Measurements from ENCODE around the gene MIEF1.

Gene MIEF1

DNA sequence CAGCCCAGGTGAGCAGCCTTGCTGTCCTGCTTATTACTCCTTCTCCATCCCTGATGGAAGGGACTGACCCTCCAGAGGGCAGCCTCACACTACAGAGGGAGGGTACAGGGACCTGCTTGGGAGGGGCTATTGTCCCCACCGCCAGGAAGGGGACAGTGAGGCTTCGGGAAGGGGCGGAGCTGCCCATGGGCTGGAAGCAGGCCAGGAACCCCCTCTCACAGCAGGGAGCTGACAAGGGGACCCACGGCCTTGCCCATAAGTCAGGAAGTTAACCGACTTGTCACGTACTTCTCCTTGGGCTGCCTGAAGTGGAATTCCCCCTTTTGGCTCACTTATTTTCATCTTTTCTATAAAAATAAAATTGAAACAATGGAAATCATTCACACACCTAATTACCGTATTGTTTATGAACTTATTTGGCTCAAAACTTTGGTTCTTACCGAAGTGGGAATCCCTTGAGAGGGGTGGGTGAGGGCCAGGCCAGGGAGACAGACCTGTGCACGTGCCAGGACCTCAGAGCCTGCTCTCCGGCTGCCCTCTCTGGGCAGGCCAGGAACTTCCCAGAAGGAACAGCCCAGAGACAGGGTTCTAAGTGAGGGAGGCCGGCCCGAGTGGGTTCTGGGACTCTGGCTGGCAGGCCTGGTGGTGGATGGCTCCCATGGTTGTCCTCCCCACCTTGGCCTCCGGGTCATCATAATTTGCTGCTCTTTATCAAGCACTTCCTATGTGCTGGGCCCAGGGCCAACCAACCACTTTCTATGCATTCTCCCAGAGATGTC lies 39.5 kb upstream of the MIEF1 start:
- Histone ChIP-seq H3K27ac (ENCODE audit: insufficient read depth, low read depth, low read length, poor library complexity, severe bottlenecking) (no peak overlapping the region), H3K27me3 (ENCODE audit: control insufficient read depth, insufficient read depth, low read length, poor library complexity, severe bottlenecking) (peaks cover 10% of the 10 kb centered on the region)
- WGBS, 2 experiments = 53 to 59% methylated on average over 13 of the region's 13 CpGs

DNA sequence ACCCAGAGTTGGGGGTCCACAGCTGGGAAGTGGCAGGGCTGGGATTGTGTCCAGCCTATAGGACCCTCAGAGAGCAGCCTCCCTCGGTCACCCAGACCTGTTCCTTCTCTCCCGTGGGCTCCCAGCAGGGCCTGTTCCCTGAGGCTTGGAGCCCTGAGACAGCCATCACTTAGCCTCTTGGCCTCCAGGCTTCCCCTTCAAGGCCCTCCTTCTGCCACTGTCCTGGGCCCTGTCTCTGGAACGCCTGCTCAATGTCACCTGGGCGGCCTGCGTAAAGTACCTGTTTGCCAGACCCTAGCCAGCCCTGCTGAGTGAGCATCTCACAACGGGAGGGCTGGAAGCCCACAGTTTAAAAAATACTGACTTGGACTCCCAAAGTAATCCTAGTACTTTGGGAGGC lies 38.8 kb upstream of the MIEF1 start:
- H3K27ac ChIP-seq (ENCODE audit: insufficient read depth, low read depth, low read length, poor library complexity, severe bottlenecking) = no peak overlapping the region

More for the DNA sequence above, 39.5 kb upstream of the MIEF1 start:
- no peaks in the 10 kb centered on the region for H3K36me3 ChIP-seq (ENCODE audit: control insufficient read depth, insufficient read depth, low read length)
- no peaks in the 10 kb centered on the region for H3K9me3 ChIP-seq (ENCODE audit: control insufficient read depth, low read length)
- no peak overlapping the region for H3K4me3 ChIP-seq (ENCODE audit: insufficient read depth, low read depth, low read length)
- peaks cover 27% of the 10 kb centered on the region for H3K4me1 ChIP-seq (ENCODE audit: control insufficient read depth, insufficient read depth, low read length)

DNA sequence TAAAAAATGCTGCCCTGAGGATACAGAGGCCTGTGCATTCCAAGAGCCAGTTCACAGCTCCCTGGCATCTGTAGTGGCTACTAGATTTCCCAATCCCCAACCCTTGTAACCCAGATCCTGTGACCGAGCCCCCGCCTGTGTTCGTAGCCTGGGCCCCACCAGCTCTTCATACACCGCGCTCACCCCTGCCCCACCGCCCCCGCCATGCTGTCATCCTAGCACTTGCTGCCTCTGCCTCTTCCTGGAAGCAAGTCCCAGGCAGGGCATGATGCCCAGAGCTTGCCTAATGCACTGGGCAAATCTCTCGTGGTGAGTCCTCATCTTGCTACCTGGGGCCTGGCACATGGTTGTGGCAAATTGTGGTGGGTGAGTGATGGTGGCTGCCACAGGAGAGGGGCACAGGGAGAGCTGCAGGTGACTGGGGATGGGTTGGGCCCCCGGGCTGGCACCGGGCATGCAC lies 38.1 kb upstream of the MIEF1 start:
- Histone ChIP-seq H3K27me3 (ENCODE audit: control insufficient read depth, insufficient read depth, low read length, poor library complexity, severe bottlenecking) (no peaks in the 10 kb centered on the region), H3K4me3 (ENCODE audit: insufficient read depth, low read depth, low read length) (no peak overlapping the region), H3K4me1 (ENCODE audit: control insufficient read depth, insufficient read depth, low read length) (peaks cover 19% of the 10 kb centered on the region), H3K27ac (ENCODE audit: insufficient read depth, low read depth, low read length, poor library complexity, severe bottlenecking) (no peak overlapping the region), H3K9me3 (ENCODE audit: control insufficient read depth, low read length) (no peaks in the 10 kb centered on the region), H3K36me3 (ENCODE audit: control insufficient read depth, insufficient read depth, low read length) (no peaks in the 10 kb centered on the region)
- 89 to 90% methylated on average over 10 of the region's 10 CpGs for WGBS, 2 experiments

More for the DNA sequence above, 38.8 kb upstream of the MIEF1 start:
- H3K4me1 ChIP-seq (ENCODE audit: control insufficient read depth, insufficient read depth, low read length) = peaks cover 23% of the 10 kb centered on the region
- WGBS, 2 experiments = 92 to 95% methylated on average over 6 of the region's 6 CpGs
- peaks cover 5% of the 10 kb centered on the region for H3K27me3 ChIP-seq (ENCODE audit: control insufficient read depth, insufficient read depth, low read length, poor library complexity, severe bottlenecking)
- H3K9me3 ChIP-seq (ENCODE audit: control insufficient read depth, low read length) = no peaks in the 10 kb centered on the region
- no peak overlapping the region for H3K4me3 ChIP-seq (ENCODE audit: insufficient read depth, low read depth, low read length)
- no peaks in the 10 kb centered on the region for H3K36me3 ChIP-seq (ENCODE audit: control insufficient read depth, insufficient read depth, low read length)

DNA sequence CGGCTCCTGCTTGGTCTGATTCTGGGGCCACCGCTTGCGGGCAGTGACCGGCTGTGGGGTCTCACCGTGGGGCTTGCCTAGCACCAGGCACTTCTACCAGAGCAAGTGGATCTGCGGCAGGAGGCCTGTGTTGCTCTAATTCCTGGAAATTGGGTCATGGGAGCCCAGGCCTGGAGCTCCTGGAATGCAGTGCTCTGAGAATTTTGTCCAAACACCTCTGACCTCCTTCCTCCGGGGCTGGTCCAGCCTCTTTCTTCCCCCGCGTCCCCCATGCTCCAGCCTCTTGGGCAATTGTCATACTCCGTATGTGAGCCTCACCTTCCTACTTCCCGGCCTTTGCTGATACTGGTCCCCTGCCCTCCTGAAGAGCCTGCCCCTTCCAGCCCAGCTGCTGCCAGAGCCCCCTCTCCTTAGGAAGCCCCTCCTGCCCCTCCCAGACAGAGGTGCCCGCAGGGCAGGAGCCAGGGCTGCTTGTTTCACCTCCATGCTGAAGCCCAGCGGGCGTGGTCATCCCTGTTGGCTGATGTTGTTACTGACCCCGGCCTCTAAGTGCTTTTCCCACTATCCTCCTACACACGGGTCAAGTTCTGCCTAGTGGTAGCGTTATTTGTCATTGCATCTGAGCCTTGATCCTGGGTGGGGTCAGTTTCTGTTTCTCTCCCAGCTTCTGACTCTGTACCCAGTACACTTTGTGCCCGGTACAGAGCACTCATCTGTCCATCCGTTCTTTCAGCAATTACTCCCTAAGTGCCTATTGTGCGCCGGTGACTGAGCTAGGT lies 35.7 kb upstream of the MIEF1 start:
- Histone ChIP-seq H3K9me3 (ENCODE audit: control insufficient read depth, low read length) (no peaks in the 10 kb centered on the region), H3K4me3 (ENCODE audit: insufficient read depth, low read depth, low read length) (no peak overlapping the region), H3K4me1 (ENCODE audit: control insufficient read depth, insufficient read depth, low read length) (peaks cover 44% of the 10 kb centered on the region), H3K27ac (ENCODE audit: insufficient read depth, low read depth, low read length, poor library complexity, severe bottlenecking) (no peak overlapping the region), H3K36me3 (ENCODE audit: control insufficient read depth, insufficient read depth, low read length) (no peaks in the 10 kb centered on the region), H3K27me3 (ENCODE audit: control insufficient read depth, insufficient read depth, low read length, poor library complexity, severe bottlenecking) (no peaks in the 10 kb centered on the region)
- 92% methylated on average over 21 of the region's 21 CpGs for WGBS, 2 experiments

DNA sequence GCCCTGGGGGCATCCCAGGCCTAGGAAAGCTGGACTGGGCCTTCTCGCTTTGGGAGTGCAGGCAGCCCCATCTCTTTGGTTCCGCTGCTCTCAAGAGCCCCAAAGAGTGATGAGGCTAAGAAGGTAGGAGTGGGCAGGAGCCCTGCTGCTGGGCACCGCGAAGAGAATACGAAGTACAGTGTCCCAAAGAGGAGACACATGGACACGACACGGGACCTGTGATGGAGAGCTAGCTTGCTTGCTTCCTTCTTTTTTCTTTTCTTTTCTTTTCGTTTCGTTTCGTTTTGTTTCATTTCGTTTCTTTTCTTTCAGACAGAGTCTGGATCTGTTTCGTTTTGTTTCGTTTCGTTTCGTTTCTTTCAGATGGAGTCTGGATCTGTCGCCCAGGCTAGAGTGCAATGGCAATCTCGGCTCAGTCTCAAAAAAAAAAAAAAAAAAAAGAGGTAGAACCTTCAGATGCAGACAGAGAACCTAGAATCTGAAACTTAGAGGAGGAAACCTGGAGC lies 34.6 kb upstream of the MIEF1 start:
- 91 to 94% methylated on average over 17 of the region's 17 CpGs for WGBS, 2 experiments
- Histone ChIP-seq H3K9me3 (ENCODE audit: control insufficient read depth, low read length) (no peaks in the 10 kb centered on the region), H3K27me3 (ENCODE audit: control insufficient read depth, insufficient read depth, low read length, poor library complexity, severe bottlenecking) (no peaks in the 10 kb centered on the region)

DNA sequence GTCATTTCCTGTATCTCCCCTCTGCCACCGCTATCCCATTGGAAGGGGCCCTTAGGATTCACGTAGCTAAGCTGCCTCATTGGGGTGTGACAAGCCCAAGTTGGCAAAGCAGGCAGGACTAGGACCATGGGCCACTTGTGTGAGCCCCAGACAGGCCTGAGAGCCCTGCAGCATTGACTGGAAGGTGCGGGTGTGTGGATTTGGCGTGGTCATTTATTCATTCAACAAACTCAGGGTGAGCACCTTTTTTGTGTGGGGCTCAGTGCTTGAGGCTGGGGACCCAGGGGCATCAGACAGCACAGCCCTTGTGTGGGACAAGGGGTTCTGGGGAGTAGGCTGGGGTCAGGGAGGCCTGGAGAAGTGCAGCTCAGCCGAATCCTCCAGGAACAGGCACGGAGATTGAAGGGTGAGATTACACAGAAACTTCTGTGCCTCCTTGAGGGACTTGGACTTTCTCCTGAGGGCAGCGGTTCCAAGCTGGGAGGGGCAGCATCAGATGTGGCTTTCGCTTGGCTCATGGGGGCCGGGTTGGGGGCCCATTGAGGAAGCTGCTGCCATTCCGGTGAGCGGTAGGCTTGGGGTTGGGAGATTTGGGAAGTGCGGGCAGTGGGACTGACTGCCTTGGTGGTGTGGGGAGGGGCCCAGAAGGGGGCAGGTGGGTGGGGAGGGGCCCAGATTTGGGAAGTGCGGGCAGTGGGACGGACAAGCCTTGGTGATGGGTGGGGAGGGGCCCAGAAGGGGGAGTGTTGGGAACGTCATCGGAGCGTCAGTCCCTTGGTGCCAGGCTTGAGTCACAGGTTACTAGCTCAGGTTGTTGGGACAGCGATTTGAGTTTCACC lies 33.4 kb upstream of the MIEF1 start:
- H3K9me3 ChIP-seq (ENCODE audit: control insufficient read depth, low read length) = no peaks in the 10 kb centered on the region
- no peak overlapping the region for H3K27ac ChIP-seq (ENCODE audit: insufficient read depth, low read depth, low read length, poor library complexity, severe bottlenecking)
- no peaks in the 10 kb centered on the region for H3K36me3 ChIP-seq (ENCODE audit: control insufficient read depth, insufficient read depth, low read length)
- H3K4me3 ChIP-seq (ENCODE audit: insufficient read depth, low read depth, low read length) = no peak overlapping the region
- no peaks in the 10 kb centered on the region for H3K27me3 ChIP-seq (ENCODE audit: control insufficient read depth, insufficient read depth, low read length, poor library complexity, severe bottlenecking)
- H3K4me1 ChIP-seq (ENCODE audit: control insufficient read depth, insufficient read depth, low read length) = peaks cover 59% of the 10 kb centered on the region
- WGBS, 2 experiments = 88% methylated on average over 18 of the region's 18 CpGs

More for the DNA sequence above, 34.6 kb upstream of the MIEF1 start:
- no peaks in the 10 kb centered on the region for H3K36me3 ChIP-seq (ENCODE audit: control insufficient read depth, insufficient read depth, low read length)
- H3K27ac ChIP-seq (ENCODE audit: insufficient read depth, low read depth, low read length, poor library complexity, severe bottlenecking) = no peak overlapping the region
- H3K4me3 ChIP-seq (ENCODE audit: insufficient read depth, low read depth, low read length) = no peak overlapping the region
- peaks cover 50% of the 10 kb centered on the region for H3K4me1 ChIP-seq (ENCODE audit: control insufficient read depth, insufficient read depth, low read length)

DNA sequence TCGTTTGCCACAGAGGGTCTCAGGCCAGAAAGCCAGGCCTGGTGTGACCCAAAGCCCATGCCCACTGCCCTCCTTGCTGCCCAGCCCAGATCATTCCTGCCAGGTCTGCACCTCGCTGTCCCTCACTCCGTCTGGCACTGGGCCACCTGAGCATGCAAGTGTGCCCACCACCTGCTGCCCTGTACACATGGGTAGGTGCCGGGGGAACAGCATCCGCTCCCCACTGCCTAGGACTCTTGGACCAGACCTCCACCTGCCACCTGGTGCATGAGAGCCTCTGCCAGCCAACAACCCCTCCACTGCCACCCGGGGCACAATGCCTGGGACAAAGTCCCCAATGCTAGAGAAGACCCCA lies 32.8 kb upstream of the MIEF1 start:
- H3K27me3 ChIP-seq (ENCODE audit: control insufficient read depth, insufficient read depth, low read length, poor library complexity, severe bottlenecking) = no peaks in the 10 kb centered on the region
- no peak overlapping the region for H3K4me3 ChIP-seq (ENCODE audit: insufficient read depth, low read depth, low read length)
- no peak overlapping the region for H3K27ac ChIP-seq (ENCODE audit: insufficient read depth, low read depth, low read length, poor library complexity, severe bottlenecking)
- peaks cover 65% of the 10 kb centered on the region for H3K4me1 ChIP-seq (ENCODE audit: control insufficient read depth, insufficient read depth, low read length)
- 87 to 88% methylated on average over 6 of the region's 6 CpGs for WGBS, 2 experiments
- no peaks in the 10 kb centered on the region for H3K9me3 ChIP-seq (ENCODE audit: control insufficient read depth, low read length)
- H3K36me3 ChIP-seq (ENCODE audit: control insufficient read depth, insufficient read depth, low read length) = no peaks in the 10 kb centered on the region

DNA sequence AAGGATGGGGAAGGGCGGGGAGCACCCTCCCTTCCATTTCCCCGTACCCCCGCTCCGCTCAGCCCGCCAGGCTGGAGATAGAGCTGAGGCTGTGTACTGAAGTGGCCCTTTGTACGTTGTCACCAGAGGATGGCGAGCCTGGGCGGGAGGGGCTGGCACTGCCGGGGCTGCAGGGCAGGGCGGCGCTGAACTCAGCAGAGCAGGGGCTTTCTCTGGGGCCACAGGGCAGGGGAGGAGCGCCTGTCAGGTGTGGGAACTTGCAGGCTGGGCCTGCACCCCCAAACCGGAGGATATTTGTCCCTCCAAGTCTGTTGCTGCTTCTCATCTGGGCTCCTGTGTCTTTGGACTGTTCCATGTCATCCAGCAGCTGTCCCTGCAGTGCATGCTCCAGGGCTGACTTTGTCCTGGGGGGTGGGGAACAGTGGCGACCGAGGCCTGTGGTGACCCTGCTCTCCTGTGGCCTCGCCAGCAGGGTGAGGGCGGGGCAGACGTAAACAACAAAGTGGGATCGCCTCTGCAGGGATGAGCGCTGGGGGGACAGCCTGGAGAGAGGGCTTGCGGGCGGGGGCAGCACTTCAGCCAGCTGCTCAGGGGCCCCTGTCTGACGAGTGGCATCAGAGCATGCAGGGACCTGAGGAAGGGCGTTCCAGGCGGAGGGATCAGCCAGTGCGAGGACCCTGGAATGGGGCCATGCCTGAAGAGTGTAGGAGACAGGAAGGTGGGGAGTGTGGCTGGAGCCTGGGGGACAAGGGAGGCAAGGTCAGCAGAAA lies 32.2 kb upstream of the MIEF1 start:
- WGBS, 2 experiments = 56 to 57% methylated on average over 26 of the region's 26 CpGs
- Histone ChIP-seq H3K4me1 (ENCODE audit: control insufficient read depth, insufficient read depth, low read length) (peaks cover 70% of the 10 kb centered on the region), H3K4me3 (ENCODE audit: insufficient read depth, low read depth, low read length) (no peak overlapping the region), H3K9me3 (ENCODE audit: control insufficient read depth, low read length) (no peaks in the 10 kb centered on the region), H3K27ac (ENCODE audit: insufficient read depth, low read depth, low read length, poor library complexity, severe bottlenecking) (no peak overlapping the region), H3K27me3 (ENCODE audit: control insufficient read depth, insufficient read depth, low read length, poor library complexity, severe bottlenecking) (no peaks in the 10 kb centered on the region), H3K36me3 (ENCODE audit: control insufficient read depth, insufficient read depth, low read length) (no peaks in the 10 kb centered on the region)

DNA sequence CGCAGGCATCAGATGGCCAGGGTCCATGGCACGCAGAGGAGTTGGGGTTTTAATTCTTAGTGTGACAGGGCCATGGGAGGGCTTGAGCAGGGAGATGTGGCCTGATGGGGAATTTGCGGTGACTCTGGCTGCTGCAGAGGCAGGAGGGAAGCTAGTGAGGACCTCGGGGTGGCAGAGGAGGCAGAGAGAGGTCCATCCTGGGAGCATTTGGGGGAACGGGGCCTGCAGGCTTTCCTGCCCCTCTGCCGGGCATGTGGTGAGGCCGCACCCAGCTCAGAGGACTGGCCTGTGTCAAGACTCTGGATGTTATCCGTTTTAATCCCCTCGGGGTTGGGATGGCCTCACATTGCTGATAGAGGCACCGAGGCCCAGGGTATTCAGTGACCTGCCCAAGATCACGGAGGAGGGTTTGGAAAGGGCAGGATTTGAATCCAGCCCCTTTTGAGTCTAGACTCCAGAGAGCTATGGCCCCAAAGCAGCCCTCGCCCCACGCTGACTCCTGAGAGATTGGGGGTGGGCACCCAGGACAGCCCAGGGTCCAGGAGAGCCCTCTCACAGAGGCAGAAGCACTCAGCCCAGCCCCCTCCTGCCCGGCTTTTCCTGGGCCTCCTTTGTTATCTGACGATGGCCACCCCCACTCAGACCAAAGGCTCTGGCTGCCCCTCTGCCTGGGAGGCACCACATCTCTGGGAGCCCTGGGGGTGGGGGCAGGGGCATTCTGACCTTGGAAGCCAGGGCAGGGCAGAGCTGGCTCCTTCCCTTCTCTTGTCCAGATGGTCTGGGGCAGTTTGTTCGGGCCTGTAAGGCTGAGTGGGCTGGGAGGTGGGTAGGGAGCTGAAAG lies 31.4 kb upstream of the MIEF1 start:
- Histone ChIP-seq H3K27me3 (ENCODE audit: control insufficient read depth, insufficient read depth, low read length, poor library complexity, severe bottlenecking) (no peaks in the 10 kb centered on the region), H3K9me3 (ENCODE audit: control insufficient read depth, low read length) (no peaks in the 10 kb centered on the region), H3K36me3 (ENCODE audit: control insufficient read depth, insufficient read depth, low read length) (no peaks in the 10 kb centered on the region), H3K27ac (ENCODE audit: insufficient read depth, low read depth, low read length, poor library complexity, severe bottlenecking) (no peak overlapping the region), H3K4me1 (ENCODE audit: control insufficient read depth, insufficient read depth, low read length) (peaks cover 73% of the 10 kb centered on the region), H3K4me3 (ENCODE audit: insufficient read depth, low read depth, low read length) (no peak overlapping the region)
- 53 to 56% methylated on average over 16 of the region's 16 CpGs for WGBS, 2 experiments

Measured in ectodermal cell (in vitro differentiated cells).